GM12872 (cell line): ENCODE data around the gene DUSP5.

Source experiments
- CTCF ChIP-seq: IDR thresholded peaks from 3 replicates; pipeline ENCODE4 v1.5.1; 2011; ENCODE audit warnings: low read depth, mild to moderate bottlenecking, low read length, moderate library complexity; ENCODE audit not compliant: insufficient read depth

Gene DUSP5

GRCh38 chr10:110486680-110487410 is 10.9 kb upstream of the DUSP5 start:
- TF ChIP-seq CTCF, result no peak

GRCh38 chr10:110487411-110488331 is 10.0 kb upstream of the DUSP5 start:
- TF ChIP-seq CTCF, result no peak

- TF ChIP-seq CTCF, result no peak
These were observed 9.4 kb upstream of the DUSP5 start for GRCh38 chr10:110488332-110488681.

GRCh38 chr10:110488940-110489339 is 8.8 kb upstream of the DUSP5 start:
- TF ChIP-seq CTCF, result no peak

- TF ChIP-seq CTCF, result no peak
These were observed 7.1 kb upstream of the DUSP5 start for GRCh38 chr10:110490640-110491039.

GRCh38 chr10:110491346-110491745 is 6.4 kb upstream of the DUSP5 start:
- no peak for TF ChIP-seq CTCF

GRCh38 chr10:110492069-110492822 is 5.5 kb upstream of the DUSP5 start:
- no peak for TF ChIP-seq CTCF
